NCI-H187 (cell line): ENCODE measurements around the gene YBX2.

ENCODE experiments used
- DNase-seq, 2 experiments: peaks; one replicate each; lab custom pipeline; 2025; lab: John Stamatoyannopoulos, UW

Gene YBX2

GRCh38 chr17:7296189-7296861, 1.9 kb upstream of the YBX2 start:
- DNase-seq = peak; percentile 16 to 29

- no peak for DNase-seq
Observed at GRCh38 chr17:7295230-7296180, 1.1 kb upstream of the YBX2 start.

DNA sequence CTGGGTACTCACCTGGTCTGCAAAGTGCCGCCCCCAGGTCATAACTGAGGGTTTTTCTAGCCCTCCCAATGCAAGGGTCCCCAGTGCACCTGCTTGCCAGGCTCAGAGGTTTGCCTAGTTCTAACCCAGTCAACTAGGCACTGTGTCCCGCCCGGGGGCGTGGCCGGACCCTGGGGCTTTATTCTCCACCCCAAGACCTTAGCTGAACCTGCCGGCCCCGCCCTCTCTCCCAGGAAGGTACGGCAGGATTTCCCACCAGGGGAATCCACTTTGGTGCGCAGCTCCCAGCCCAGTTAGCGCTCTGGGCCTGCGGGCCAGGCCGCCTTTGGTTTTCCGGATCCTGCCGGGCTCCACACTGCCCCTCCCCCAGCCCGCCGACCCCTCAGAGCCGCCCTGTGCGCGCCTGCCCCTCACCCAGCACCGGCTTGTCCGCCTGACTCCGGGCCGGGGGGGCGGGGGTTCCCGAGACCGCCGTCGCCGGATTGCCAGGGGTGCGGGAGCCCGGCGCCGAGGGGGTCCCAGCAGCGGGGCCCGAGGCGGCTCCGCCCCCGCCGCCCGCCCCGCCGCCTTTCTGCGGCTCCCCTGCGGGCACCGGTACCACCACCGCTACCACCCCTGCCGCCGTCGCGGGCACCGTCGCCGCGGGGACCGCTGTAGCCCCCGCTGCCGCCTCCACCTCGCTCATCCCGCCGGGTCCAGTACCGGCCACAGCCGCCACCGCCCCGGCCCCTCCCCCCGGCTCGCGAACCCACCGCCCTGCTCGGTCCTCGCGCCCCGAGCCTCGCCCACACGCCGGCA, 424 bp downstream of the YBX2 start:
- DNase-seq = peak in 1 of 2 experiments; percentile 5

DNA sequence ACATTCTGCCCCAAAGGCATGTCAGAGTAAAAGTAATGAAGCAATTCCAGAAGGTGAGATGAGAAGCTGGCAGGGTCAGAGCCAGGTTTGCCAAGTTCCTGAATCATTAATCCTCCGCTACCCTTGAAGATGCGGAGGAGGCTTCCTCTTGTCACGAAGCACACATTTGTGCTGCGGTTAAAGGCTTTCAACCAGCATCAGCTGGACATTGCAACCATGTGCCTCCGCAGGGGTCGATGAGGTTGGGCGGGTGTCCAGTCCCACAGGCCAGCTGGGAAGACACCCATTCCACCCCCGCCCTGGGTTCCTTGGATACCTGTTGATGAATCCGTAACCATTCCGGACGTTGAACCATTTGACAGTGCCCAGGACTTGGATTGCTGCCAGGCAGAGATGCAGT, 1.3 kb downstream of the YBX2 start:
- no peak for DNase-seq

GRCh38 chr17:7292729-7293128, 1.7 kb downstream of the YBX2 start:
- DNase-seq = no peak

GRCh38 chr17:7292194-7292593, 2.2 kb downstream of the YBX2 start:
- no peak for DNase-seq

- DNase-seq = no peak
Observed at GRCh38 chr17:7290685-7291084, 3.8 kb downstream of the YBX2 start.

DNA sequence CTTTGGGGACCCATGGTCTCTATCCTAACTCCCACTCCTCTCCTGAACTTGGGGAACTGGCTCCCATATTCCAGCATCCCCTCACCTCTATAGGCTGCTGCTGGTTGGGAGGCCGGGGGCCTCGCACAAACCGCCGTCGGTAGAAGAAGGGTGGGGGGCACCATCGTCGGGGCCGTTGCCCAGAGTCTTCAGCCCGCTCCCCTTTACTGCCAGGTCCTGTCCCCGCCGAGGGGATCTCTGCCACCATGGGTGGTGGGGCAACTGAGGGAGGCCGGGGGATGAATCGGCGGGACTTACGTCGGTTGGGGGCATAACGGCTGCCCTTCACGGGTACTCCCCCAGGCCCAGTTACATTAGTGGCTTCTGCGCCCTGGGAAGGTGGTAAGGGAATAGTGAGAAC, 4.3 kb downstream of the YBX2 start:
- DNase-seq = no peak

- no peak for DNase-seq
Observed at GRCh38 chr17:7289256-7290032, 5.0 kb downstream of the YBX2 start.

- no peak for DNase-seq
Observed at GRCh38 chr17:7285679-7286078, 8.8 kb downstream of the YBX2 start.

DNA sequence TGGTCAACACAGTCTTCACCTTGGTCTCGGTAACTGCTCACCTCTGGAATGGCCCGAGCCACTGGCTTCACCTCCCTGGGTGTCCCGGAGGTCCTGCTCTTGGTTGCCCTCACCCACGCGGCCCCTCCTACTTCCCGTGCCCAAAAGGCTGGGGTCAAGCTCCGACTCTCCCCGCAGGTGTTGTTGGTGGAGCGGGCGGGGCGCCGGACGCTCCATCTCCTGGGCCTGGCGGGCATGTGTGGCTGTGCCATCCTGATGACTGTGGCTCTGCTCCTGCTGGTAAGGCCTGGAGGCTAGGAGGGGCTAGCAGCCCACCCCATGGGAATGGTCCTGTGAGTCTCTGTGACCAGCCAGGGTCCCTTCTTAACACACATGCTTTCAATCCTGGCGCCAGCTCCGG, 9.5 kb downstream of the YBX2 start:
- no peak for DNase-seq

- no peak for DNase-seq
Observed at GRCh38 chr17:7283471-7284216, 10.8 kb downstream of the YBX2 start.

DNA sequence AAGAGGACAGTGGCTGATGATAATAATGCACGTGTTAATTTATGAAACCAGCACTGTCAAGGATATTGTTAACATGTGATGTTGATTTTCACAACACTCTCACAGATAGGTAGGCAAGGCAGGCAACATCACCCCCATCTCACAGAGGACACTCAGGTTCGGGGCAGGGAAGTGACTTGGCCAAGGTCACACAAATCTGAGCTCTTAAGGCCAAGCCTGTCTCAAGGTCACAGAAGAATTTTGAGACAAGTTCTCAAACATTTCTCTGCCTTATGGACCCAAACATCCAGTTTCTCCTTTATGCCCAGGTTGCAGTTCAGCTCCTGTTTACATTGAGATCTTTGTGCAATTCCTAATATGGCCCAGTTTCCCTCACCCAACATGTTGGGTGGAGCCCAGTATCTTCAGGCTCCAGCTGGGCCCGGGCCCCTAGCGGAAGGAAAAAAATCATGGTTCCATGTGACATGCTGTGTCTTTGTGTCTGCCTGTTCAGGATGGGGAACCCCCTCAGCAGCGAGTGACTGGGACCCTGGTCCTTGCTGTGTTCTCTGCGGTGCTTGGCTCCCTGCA, 11.6 kb downstream of the YBX2 start:
- DNase-seq = no peak

GRCh38 chr17:7281953-7282751, 12.3 kb downstream of the YBX2 start:
- no peak for DNase-seq

GRCh38 chr17:7281074-7281952, 13.1 kb downstream of the YBX2 start, which contains the start of gene SLC2A4:
SLC2A4 (plus strand) TSS chr17:7281718; CDS start chr17:7281935, 217 bp downstream.
- peak; percentile 82 to 90 for DNase-seq

DNA sequence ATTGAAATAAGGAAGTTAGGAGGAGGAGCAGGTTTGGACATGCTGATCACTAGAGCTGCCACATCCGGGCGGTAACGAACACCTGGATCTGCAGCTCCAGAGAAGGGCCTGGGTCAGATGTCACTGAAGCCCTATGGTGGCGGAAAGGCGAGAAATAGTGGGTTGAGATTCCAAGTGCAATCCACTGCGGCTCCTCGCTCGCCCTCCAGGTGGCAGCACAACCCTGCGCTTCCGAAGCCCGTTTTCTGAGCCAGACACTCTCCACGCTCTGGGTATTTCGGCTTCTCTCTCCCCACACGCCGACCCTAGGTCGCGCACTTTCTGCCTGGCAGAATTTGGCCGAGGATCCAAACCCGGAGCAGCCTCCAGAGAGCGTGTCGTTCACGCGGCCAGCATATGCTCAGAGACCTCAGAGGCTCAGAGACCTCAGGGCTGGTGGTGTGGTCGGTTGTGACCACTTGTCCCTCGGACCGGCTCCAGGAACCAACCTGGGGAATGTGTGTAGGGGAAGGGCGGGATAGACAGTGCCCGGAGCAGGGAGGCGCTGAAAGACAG, 13.8 kb downstream of the YBX2 start:
- peak in 1 of 2 experiments; percentile 17 for DNase-seq

DNA sequence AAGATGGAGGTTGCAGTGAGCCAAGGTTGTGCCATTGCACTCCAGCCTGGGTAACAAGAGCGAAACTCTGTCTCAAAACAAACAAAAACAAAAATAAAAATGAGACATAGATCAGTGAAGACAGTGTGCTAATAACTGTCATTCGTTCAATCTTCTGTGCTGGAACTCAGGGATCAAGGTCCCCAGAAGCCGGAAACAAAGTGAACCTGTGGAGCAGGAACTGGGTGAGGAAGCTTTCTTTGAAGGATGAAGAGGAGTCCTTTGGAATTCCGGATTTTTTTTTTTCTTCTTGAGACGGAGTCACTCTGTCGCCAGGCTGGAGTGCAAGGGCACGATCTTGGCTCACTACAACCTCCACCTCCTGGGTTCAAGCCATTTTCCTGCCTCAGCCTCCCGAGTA, 15.0 kb downstream of the YBX2 start:
- no peak for DNase-seq

DNA sequence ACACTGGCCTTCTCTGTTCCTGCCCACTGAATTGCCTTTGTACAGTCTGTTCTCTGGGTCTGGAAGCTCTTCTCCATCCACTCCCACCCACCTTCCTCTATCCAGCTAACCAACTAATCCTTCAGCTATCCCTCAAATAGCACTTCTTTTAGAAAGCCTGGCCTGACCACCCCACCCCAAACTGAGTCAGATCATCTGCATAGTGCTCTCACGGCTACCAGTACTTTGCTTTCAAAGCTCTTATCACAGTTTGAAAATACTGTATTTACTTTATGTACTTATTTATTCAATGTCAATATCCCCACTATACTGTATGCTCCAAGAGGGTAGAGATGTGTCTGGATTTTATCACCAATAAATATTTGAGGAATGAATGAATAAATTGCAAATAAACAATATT, 27.7 kb downstream of the YBX2 start:
- DNase-seq = no peak

DNA sequence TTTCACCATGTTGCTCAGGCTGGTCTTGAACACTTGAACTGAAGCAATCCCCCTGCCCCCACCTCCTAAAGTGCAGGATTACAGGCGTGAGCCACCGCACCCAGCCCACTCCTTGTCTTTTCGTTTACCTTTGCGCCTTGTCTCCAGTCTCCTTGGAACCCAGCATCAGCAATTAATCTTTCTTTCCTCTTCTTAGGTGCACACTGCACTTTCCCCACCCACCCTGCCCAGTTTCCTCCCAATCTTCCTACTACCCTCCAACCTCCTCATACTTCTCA, 30.7 kb downstream of the YBX2 start:
- DNase-seq = no peak
